Stimulated activated CD8-positive, alpha-beta memory T cell treated with anti-CD3 and anti-CD28 coated beads, Interleukin-2, amount 100 ng/mL, for 1 hour (primary cell): Measurements from ENCODE around the gene DSN1.

Experiments used
- DNase-seq, 2 donors: peaks; one replicate each; pipeline ENCODE4 v3.0.0-alpha.2; 2020; ENCODE audit warnings: low read depth in 2 of 2

DSN1 gene

DNA sequence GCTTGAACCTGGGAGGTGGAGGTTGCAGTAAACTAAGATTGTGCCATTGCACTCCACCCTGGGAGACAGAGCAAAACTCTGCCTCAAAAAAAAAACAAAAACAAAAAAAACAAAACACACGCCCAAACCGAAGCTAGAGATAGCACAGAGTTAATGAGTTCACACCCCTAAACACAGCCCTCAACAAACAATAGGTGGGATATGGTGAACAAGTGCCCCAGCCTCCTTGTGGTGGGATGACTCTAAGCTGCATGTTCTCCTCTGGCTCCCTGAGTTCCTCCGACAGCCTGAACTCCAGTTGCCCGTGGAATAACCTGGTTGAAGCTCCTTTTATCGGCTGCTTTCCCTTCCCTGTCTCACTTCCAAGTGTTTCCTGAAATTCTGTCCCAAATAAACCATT, 22.1 kb upstream of the DSN1 start:
- no peak for DNase-seq

DNA sequence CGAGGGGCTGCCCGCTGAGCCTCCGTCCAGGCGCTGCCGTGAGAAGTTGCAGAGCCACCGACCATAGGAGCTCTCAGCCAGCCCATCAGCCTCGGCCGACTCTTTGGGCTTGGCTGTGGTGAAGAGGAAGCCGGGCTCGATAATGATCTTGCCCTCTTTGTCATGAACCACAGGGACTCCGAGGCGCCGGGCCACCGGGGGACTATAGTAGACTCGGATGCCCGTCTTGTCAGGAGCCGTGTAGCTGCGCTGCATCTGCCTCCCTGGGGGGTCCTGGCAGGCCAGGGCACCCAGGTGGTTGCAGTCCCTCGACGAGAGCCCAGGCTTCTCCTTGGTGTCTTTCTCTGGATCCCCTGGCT, 20.5 kb upstream of the DSN1 start:
- no peak for DNase-seq

DNA sequence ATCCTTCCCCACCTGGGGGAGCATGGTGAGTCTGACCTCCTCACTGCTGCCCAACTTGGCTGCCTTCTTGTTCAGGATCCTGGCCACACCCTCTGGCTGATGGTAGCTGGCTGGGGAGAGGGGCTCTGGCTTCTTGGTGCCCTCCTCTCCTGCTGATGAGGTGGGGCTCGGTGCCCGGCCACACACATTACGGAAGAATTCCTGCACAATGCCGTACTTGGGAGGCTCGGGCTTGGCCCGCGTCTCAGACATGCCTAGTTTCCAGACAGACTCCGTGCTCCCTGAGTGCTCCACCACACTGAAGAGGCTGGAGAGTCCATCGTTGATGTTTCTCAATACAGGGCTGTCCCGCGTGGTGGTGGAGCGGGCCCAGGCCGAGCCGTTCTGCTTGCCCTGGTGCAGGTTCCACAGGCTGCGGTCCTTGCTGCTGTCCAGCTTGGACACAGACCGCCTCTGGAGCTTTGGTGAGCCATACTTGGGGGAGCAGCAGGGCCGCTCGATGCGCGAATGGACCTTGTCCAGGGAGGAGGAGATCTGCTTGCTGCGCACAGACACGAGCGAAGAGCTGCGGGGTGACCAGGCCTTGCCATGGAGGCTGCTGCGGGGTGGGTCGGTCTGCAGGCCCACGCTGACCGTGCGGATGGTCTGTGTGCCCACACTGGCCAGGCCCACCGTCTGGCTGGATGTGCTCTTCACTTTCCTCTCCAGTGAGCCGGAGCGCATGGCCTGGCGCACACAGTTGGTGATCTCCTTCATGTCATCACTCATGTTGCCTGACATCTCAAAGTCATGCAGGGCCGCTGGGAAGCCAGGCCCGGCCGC, 19.9 kb upstream of the DSN1 start:
- DNase-seq = no peak

DNA sequence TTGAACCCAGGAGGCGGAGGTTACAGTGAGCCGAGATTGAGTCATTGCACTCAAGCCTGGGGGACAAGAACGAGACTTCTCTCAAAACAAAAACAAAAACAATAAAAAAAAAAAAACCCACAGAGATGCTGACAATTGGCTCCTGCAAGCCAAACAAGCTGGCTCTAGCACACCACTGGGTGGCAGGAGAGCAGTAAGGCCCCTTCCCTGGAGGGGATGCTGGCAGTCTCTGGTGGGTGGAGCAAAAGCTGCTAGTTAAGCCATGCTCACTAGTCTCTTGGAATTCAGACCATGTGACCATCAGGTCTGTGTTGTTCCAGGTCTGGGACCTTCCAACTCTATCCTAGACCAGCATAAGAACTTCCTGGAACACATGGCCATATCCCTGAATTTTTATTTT, 18.9 kb upstream of the DSN1 start:
- DNase-seq = no peak

DNA sequence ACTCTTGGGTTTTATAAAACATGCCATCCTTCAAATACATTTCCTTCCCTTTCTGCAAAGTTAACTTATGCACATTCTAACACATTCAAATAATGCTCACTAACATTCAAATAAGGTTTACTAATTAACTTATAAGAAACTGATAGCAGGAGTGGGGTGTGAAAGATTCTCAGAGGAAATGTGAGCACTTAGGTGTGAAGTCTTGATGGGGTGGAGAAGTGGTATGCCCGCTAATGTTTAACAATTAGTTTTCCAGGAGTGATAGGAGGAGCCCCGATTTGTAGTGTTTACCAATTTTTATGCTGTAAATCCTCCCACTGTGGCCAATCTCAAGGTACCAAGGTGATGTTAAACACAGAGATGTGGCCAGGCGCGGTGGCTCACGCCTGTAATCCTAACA, 18.3 kb upstream of the DSN1 start:
- DNase-seq = no peak

DNA sequence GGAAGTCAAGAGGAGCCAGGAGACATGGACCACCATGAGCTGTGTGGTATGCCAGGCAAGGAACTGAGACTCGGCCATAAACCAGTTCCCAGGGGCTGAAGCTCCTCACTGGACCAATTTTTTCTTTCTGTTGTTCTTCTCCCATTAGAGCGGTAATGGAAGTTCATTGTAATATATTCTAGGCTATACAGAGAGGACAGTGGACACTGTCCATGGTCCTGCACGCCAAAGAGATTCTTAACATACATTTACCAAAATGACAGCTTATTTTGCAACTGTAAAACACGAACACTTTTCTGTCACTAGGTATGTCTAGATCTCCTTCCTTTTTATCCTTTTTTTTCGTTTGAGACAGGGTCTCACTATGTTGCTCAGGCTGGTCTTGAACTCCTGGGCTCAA, 13.1 kb upstream of the DSN1 start:
- no peak for DNase-seq

DNA sequence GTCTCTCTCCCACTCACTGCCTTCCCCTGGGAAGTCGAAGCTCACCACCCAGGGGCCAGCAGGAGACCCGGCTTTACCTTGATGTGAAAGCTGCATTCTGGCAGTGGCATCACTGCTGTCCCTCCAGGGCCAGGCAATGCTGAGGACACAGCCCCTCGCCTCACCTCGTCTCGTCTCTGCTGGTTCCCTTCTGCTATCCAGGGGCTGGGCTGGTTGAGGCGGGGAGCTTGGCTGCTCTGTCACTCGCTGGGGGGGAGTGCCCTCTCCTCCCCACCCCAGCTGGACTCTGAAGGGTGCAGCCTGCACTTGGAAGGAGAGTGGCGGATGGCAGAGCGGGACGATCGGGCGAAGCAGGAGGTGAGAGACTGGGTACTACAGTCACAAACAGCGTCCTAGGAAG, 12.7 kb upstream of the DSN1 start:
- DNase-seq = no peak

DNA sequence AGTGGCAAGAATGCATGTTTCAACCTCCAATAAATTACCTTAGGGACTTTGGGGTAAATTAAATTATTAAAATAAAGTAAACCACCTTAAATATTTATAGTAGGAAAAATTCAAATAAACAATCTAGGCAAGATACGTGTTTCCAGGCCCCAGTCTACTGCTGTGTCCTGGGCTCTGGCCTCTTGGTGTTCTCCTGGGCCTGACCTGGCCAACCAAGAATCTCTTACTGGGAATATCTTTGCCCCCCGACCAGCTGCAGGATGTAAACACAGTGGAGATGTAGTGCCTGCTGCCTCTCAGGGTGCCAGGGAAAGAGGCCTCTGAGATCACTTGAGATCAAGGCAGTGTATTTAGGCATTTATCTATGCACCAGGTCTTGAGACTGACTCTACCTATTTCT, 11.7 kb upstream of the DSN1 start:
- no peak for DNase-seq

DNA sequence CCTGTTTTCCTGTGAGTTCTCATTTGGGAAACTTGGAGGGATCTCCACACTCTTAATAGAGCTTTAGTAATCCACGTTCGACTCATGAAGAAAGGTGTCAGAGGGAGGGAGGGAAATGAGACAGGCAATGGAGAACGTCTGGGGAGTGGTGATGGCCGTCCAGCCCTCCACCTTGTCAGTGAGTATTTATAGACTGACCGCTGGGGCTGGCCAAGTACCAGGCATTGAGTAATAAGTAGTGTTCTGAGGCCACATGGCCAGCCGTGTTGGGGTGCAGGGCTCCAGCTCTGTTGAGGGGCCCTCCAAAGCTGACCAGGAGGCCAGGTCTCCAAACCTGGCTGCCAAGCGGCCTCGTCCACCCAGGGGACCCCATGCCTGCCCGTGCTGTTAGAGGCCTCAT, 11.3 kb upstream of the DSN1 start:
- DNase-seq = no peak

DNA sequence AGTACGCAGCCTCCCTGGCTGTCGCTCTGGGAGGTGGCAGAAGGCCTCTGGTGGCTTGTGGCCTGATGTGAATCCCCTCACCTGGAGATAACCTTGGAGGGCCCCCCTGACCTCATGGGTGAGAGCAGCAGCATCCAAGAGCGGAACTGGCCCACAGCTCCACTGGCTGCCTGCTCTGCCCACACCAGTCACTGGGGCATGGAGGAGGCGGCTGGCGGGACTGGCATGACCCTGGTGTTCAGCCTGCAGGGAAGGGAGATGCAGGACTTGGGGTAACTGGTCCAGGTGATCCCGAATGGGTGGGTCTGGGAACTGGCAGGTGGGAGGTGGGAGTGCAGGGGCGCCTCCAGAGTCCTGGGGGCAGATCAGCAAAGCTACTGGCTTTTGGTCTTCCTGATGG, 10.6 kb upstream of the DSN1 start:
- no peak for DNase-seq

DNA sequence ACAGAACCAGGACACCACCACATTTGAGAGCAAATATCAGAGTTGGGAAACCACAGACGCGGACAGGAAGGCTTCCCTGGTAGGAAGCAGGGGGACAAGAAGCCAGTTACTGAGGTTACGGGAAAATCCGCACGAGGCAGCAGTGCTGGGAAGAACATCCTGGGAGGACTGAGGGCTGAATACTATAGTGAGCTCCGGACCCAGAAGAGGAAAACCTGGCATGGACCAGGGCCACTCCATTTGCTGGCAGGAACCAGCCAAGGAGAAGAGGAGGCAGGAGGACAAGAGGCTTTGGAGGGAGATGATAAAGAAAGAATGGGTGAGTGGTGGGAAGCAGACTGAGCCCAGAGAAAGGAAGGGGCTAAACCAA, 6.1 kb upstream of the DSN1 start:
- DNase-seq = no peak

DNA sequence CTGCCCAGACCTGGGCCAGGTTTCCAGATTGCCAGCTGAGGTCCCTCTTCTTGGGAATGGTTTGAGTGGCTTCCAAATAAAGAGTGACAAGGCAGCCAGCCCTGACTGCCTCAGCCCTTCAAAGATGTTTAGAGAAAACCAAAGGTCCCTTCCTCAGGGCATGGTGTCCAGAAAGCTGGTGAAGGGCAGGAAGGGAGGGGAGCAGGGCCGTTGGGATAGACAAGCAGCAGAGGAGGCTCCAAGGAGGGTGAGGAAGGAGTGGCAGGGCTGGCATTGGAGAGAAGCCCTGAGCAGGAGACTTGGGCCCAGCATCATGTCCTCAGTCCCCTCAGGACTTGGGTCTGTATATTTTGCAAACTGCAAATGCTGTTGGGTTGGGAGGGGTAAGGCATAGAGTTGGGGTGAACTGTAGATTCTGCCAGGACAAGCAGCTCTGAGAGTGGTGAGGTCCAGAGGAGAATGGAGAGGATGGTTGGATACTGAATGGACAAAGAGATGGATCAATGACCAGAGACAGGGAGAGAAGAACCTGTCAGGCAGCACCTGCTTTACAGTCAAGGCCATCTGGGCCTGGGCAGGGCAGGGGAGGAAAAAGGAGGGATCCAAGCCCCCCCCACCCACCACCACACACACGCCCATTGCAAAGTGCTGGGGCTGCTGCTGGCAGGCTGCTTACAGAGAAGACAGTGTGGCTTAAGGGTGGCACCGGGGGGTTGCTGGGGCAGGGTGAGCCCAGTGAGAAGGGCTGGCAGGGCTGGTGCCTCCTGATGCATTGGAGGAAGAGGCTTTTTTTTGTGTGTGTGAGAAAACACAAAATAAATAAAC, 5.5 kb upstream of the DSN1 start:
- no peak for DNase-seq

DNA sequence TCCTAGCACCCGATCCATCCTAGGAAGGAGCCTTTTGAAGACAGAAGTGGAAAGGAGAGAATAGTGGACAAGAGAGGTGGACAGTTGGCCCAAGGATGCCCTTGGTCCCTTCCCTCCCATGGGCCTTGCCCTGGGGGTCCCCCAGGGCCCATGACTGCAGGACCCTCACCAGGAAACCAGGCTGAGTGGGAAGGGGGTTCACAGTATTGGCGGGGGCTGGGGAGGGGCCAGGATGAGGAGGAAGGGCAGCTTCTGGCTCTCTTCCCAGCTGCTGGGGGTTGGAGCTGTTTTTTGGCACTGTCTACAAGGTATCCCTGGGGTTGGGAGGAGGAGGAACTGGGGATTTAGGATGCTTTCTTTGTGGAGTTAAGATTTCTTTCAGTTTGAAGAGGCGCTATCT, 4.0 kb upstream of the DSN1 start:
- DNase-seq = no peak

DNA sequence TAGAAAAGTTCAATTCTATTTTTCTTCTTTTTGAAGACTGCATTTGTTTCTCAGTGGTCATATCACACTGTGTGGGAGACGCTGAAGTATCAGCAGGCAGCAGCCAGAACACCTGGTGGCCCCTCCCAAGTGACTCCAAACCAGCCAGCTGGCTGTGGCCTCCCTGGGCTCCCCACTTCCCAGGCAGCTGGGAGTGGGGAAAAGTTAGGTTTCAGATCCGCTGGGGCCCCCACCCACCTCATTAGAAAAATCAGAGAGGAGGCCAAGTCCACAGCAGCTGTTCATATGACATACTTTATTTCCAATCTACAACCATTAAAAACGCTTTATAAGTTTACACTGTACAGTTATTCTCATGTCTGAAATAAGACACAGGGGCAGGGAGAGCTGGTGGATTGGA, 3.6 kb upstream of the DSN1 start:
- DNase-seq = no peak

DNA sequence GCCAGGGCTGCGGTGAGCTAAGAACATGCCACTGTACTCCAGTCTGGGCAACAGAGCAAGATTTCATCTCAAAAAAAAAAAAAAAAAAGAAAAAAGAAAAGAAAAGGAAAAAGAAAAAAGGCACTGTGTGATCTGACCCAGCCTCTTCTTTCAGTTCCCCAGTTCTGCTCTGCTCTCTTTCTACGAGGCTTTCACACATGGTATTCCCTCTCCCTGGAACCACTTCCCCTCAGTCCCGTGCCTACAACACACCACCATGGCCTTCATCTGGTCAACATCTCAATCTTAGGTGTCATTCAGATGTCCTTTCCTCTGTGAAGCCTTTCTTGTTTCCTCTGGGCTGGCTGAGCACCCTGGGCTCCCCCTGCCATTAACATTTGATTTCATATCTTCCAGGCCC, 2.3 kb upstream of the DSN1 start:
- no peak for DNase-seq

DNA sequence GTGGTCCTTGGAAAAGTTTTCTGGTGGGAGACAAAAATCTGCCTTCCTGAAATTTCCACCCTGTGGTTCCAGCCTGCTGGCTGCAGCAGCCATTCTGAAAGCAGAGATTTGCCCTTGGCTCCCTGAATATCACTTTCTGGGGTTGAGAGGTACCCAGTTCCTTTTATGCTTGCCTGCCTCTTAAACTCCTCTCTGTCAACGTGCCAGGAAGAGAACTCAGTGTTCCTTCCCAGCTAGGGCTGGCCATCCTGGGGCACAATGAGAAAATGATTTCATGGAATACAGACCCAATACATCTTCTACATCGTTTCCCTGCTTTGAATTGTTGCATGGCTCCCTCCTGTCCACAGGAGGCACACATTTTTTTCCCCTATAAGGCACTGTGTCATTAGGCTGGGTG, 1.6 kb upstream of the DSN1 start:
- DNase-seq = no peak

DNA sequence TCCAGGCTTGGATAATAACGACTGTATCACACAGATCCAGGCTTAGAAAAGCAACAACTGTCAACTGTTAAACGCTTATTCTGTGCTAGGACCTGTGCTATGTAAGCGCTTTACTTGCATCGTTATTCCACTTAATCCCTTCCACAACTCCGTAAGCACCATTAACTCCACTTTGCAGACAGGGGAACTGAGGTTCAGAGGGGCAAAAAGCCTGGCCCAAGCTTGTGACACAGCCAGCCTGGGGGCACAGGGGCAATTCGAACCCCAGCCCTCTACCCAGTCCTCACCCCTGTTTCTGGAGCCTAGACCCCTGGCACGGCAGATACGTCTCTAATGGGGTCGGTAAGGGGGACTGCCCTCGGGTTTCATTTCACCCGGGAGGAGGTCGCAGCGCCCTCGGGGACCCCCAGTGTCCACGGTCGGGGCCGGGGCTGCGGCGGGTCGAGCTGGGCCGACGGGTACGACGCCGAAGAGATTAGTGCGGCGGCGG, 411 bp downstream of the DSN1 start:
- DNase-seq = no peak

DNA sequence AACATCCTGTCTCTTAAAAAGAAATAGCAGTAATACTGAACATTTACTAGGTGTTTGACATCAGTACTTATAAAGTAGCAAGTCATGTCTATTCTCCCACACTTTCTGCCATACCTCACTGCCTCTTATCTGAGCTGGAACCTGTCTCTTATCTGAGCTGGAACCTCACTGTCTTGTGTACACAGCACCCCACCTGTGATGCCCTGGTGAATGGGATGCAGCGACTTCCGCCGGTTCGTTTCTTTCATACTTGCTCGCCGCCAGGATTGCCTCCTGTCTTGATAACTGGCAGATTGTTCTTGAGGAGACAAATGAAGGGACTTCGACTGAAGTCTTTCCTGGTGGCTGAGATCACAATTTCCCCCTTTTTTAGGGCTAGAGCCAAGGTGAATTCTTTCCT, 2.9 kb downstream of the DSN1 start:
- DNase-seq = no peak

DNA sequence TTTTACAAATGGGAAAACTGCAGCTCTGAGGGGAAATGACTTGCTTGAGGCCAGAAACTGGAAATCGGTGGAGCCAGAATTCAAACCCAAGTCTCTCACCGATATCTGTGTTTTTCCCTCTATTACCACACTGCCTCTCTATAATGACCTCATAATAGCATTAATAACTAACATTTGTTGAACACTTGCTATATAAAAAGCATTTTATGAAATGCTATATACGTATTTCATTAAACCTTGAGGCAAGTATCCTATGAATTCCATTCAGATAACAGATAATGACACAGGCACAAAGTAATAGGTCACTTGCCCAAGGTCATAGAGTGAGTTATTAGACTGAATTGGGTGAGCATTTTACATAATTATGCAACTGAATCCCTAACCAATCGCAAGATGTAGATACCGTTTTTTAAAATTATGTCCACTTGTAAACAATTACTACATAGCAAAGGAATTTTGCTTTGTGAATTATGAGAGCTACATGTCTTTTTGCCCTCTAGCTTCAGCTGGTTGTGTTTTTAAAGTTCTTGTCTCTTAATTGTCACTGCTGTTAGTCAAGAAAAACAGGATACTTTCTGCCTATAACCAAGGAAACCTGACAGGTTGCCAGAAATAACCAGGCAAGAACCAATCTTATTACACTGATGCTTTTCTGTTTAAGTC, 4.7 kb downstream of the DSN1 start:
- DNase-seq = no peak

DNA sequence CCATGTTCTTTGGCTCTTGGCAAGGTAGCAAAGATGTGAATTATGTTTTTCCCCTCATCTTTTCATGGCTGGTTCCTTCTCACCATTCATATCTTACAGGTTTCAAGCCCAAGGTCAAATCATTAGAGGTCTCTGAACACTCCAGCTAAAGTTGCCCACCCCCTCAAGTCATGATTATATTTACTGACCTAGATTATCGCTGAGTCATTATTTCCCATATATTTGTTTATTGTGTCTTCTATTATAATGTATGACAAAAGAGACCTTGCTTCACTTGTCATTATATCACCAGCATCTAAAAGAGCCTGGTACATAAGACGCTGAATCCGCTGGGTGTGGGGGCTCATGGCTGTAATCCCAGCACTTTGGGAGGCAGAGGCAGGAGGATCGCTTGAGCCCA, 12.4 kb downstream of the DSN1 start:
- no peak for DNase-seq

DNA sequence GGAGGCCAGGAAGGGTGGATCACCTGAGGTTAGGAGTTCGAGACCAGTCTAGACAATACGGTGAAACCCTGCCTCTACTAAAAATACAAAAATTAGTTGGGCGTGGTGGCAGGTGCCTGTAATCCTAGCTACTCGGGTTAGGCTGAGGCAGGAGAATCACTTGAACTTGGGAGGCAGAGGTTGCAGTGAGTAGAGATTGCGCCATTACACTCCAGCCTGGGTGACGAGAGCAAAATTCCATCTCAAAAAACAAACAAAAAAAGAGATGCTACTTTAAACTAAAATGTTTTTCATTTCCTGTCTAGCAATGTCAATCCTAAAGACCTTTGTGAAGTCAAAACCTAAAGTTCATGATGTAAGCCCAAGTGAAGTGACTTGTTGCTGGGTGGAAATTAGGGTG, 12.9 kb downstream of the DSN1 start:
- no peak for DNase-seq

DNA sequence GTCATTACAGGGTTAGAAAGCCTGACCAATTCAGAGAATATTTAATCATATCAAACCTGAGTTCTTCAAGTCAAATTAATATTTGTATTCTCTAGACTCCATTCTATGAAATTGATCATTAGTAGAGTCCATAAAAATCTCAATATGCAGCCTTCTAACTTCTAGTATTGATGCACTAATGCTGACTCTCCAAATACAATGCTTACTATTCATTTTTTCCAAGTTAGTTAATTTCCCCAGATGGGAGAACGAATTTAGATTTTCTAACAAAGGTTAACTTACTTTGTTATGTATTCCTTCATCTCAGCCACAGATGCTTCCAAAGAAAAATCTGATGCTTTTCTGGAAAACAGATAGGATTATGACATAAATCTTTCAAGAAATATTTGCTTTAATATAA, 15.3 kb downstream of the DSN1 start:
- DNase-seq = no peak

DNA sequence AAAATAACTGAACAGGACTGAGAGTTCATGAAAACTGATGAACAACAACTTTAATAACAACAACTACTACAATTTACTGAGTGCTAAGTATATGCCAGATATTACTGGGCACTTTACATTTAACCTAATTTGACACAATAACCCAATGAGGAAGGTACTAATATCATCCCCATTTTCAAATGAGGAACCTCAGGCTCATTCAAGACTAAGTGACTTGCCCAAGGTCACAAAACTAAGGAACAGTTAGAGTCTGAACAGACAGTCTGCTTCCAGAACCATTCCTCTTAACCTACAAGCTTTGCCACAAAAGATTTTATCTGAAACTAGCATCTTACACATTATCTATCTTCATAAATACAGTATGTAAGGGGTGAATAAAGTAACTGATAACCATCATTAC, 17.1 kb downstream of the DSN1 start:
- DNase-seq = no peak
